CD4-positive, CD25-positive, alpha-beta regulatory T cell (primary cell): ENCODE data around the gene IGFL4. TPM values are rescaled to one million over a fixed set of nuclear protein-coding genes. Genes with fewer than 3 reads are reported as not detected.
"Not testable (repeated sequence)": the region's sequence is repeated elsewhere in the genome, so short reads cannot be mapped to it uniquely, and the experiment has no call there.

Experiments
- ATAC-seq, 2 donors: fragments of 150-1000 bp; cut with Tn5 transposase; one replicate each; pipeline ENCODE4 v1.10.0; 2021; ENCODE audit warnings: low read depth in 2 of 2, moderate number of reproducible peaks in 2 of 2, moderate library complexity in 1 of 2
- DNase-seq, 3 donors: peaks; one replicate each; pipeline versions ENCODE4 v3.0.0 to v3.0.0-alpha.2; 2012 to 2022; ENCODE audit warnings: mixed read lengths in 1 of 3
- H3K27ac ChIP-seq: one replicate; pipeline ENCODE4 v1.7.0; 2013; ENCODE audit warnings: mild to moderate bottlenecking, low read length; ENCODE audit not compliant: insufficient read depth, poor library complexity, severe bottlenecking
- H3K27me3 ChIP-seq: one replicate; pipeline ENCODE4 v1.7.0; 2013; ENCODE audit warnings: low read length; ENCODE audit not compliant: control insufficient read depth, insufficient read depth
- H3K36me3 ChIP-seq: one replicate; pipeline ENCODE4 v1.7.0; 2013; ENCODE audit warnings: mild to moderate bottlenecking, low read length, moderate library complexity; ENCODE audit not compliant: control insufficient read depth, insufficient read depth
- H3K4me1 ChIP-seq: 2 replicates; pipeline ENCODE4 v1.7.0; 2013; ENCODE audit warnings: mild to moderate bottlenecking, low read length; ENCODE audit not compliant: insufficient read depth, control insufficient read depth, poor library complexity, severe bottlenecking
- H3K4me3 ChIP-seq: one replicate; pipeline ENCODE4 v1.7.0; 2013; ENCODE audit warnings: low read depth, mild to moderate bottlenecking, low read length, moderate library complexity
- H3K9me3 ChIP-seq, 2 experiments: 1 replicate in 1 of 2; 2 replicates in 1 of 2; pipeline ENCODE4 v1.7.0; 2013; ENCODE audit warnings: low read length in 2 of 2, mild to moderate bottlenecking in 1 of 2, moderate library complexity in 1 of 2; ENCODE audit not compliant: control insufficient read depth in 2 of 2
- H3K27ac Mint-ChIP-seq, 3 donors: one replicate each; pipeline ENCODE4 v1.8.0; 2020 to 2022; ENCODE audit warnings: mild to moderate bottlenecking in 3 of 3, mixed read lengths in 3 of 3, moderate library complexity in 2 of 3
- H3K27me3 Mint-ChIP-seq: one replicate; pipeline ENCODE4 v1.8.0; 2022; ENCODE audit warnings: mild to moderate bottlenecking, mixed read lengths
- H3K36me3 Mint-ChIP-seq: one replicate; pipeline ENCODE4 v1.8.0; 2020; ENCODE audit warnings: mixed read lengths
- H3K4me1 Mint-ChIP-seq, 4 donors: one replicate each; pipeline ENCODE4 v1.8.0; 2020 to 2022; ENCODE audit warnings: mixed read lengths in 4 of 4, mild to moderate bottlenecking in 1 of 4
- H3K4me3 Mint-ChIP-seq, 4 donors: one replicate each; pipeline ENCODE4 v1.8.0; 2020 to 2022; ENCODE audit warnings: mild to moderate bottlenecking in 4 of 4, mixed read lengths in 4 of 4, moderate library complexity in 3 of 4
- H3K9me3 Mint-ChIP-seq, 7 donors: one replicate each; pipeline ENCODE4 v1.8.0; 2020 to 2022; ENCODE audit warnings: mixed read lengths in 7 of 7, mild to moderate bottlenecking in 3 of 7, moderate library complexity in 2 of 7
- polyA plus RNA-seq, 4 donors: library from polyadenylated mRNA; unstranded; fragments of 300-500 nt; fragmentation: Illumina TruSeq; gene quantifications; one replicate each; pipeline ENCODE4 v1.2.3, GENCODE V29; 2021
- total RNA-seq: library from RNA; stranded (reverse); gene quantifications from one replicate; pipeline ENCODE4 v1.2.3, GENCODE V29; 2022

The IGFL4 gene
- total and polyA plus RNA-seq, 5 donors from 2014 or later = not detected

DNA sequence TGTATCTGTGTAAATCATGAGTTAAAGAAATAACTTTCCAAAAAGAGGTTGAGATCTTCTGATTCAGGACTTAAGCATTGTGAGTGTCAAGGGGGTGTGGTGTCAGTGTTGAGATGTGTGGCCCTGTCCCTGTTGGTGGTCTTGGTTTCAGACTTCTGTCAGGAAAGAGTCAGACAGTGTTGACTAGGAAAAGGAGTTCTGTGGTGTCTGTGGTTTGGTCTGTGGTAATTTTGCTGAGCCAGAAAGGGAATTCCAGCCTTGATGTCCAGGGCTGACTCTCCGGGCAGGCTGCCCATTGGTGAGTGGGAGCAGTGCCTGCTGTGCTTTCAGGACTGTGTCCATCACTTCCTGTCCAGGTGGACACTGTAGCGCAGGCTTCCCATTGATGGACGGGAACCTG is 39.8 kb upstream of the IGFL4 start:
- Mint-ChIP-seq H3K4me3 (no peak overlapping the region), H3K9me3 (peaks cover 0 to 36% (median 9%) of the 10 kb centered on the region in 7 donors), H3K27ac (no peak overlapping the region), H3K36me3 (no peaks in the 10 kb centered on the region), H3K27me3 (peaks cover 80% of the 10 kb centered on the region), H3K4me1 (peaks cover 0 to 7% (median 0%) of the 10 kb centered on the region in 4 donors)
- no peaks in the 10 kb centered on the region for H3K36me3 ChIP-seq
- H3K4me1 ChIP-seq = no peaks in the 10 kb centered on the region
- ATAC-seq (no peak), DNase-seq (no peak)
- peaks cover 47% of the 10 kb centered on the region for H3K27me3 ChIP-seq
- H3K27ac ChIP-seq = no peak overlapping the region
- H3K9me3 ChIP-seq = peaks cover 12 to 13% of the 10 kb centered on the region in 2 experiments
- no peak overlapping the region for H3K4me3 ChIP-seq

DNA sequence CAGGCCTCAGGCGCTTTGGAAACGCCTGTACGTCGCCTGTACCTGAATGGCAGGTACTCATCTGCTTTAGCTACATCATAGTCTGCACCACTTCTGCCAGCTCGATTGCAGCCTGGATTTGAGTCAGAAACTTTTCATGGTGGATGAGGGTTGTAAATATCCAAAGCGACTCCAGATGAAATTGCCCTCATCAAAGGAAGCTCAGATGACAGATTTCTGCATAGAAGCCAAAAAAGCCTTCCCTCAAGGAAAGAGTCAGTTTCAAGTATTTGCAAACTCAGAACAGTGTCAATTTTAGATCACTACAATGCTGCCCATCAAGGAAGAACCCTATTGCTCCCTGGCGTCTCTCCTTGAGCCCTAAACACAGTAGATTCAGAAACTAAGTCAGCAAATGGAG is 38.8 kb upstream of the IGFL4 start:
- peaks cover 0 to 27% (median 7%) of the 10 kb centered on the region in 7 donors for H3K9me3 Mint-ChIP-seq
- Histone ChIP-seq H3K4me1 (no peaks in the 10 kb centered on the region), H3K27me3 (peaks cover 50% of the 10 kb centered on the region), H3K4me3 (no peak overlapping the region), H3K36me3 (no peaks in the 10 kb centered on the region), H3K9me3 (peaks cover 3 to 7% of the 10 kb centered on the region in 2 experiments), H3K27ac (no peak overlapping the region)
- no peak overlapping the region for H3K4me3 Mint-ChIP-seq
- no peaks in the 10 kb centered on the region for H3K36me3 Mint-ChIP-seq
- no peak overlapping the region for H3K27ac Mint-ChIP-seq
- H3K4me1 Mint-ChIP-seq = peaks cover 0 to 7% (median 0%) of the 10 kb centered on the region in 4 donors
- peaks cover 83% of the 10 kb centered on the region for H3K27me3 Mint-ChIP-seq
- DNase-seq = no peak
- no peak for ATAC-seq

DNA sequence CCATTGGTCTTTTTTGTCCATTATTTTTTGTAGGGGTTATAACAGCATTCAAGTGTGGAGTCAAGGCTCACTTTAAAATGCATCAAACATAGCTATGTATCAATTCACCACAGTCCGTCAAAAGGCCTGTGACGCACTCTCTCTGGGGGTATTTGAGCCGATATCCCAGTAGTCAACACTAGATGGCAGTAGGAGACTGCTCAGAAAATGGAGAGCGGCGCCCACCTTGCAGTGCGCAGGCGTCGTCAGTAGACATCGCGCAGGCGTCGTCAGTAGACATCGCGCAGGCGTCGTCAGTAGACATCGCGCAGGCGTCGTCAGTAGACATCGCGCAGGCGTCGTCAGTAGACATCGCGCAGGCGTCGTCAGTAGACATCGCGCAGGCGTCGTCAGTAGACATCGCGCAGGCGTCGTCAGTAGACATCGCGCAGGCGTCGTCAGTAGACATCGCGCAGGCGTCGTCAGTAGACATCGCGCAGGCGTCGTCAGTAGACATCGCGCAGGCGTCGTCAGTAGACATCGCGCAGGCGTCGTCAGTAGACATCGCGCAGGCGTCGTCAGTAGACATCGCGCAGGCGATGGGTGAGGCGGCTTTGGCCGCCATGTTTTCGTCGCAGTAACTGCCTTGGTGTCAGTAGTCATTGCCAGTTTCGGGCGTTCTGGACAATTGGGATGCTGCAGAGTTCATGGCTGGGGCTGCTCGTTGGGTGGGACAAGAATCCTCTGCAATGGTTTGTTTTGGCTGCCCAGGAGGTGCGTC is 38.0 kb upstream of the IGFL4 start:
- H3K4me1 Mint-ChIP-seq, H3K9me3 ChIP-seq, H3K4me3 ChIP-seq, H3K36me3 Mint-ChIP-seq, H3K36me3 ChIP-seq, H3K27ac Mint-ChIP-seq, H3K27ac ChIP-seq, ATAC-seq, H3K4me1 ChIP-seq, H3K4me3 Mint-ChIP-seq: not testable (repeated sequence)
- peaks cover 0 to 19% (median 4%) of the 10 kb centered on the region in 7 donors for H3K9me3 Mint-ChIP-seq
- H3K27me3 ChIP-seq = peaks cover 48% of the 10 kb centered on the region
- DNase-seq = peak in 1 of 3 donors; percentile 38
- H3K27me3 Mint-ChIP-seq = peaks cover 83% of the 10 kb centered on the region

GRCh38 chr19:46077815-46078167 is 37.0 kb upstream of the IGFL4 start:
- H3K4me1 ChIP-seq = no peaks in the 10 kb centered on the region
- H3K27me3 ChIP-seq = peaks cover 45% of the 10 kb centered on the region
- H3K4me3 ChIP-seq = no peak overlapping the region
- H3K9me3 ChIP-seq = peaks cover 0 to 4% of the 10 kb centered on the region in 2 experiments
- no peak overlapping the region for H3K27ac ChIP-seq
- Mint-ChIP-seq H3K36me3 (no peaks in the 10 kb centered on the region), H3K4me1 (peaks cover 0 to 7% (median 0%) of the 10 kb centered on the region in 4 donors), H3K4me3 (no peak overlapping the region), H3K27me3 (peaks cover 80% of the 10 kb centered on the region), H3K9me3 (peaks cover 0 to 17% (median 0%) of the 10 kb centered on the region in 7 donors), H3K27ac (no peak overlapping the region)
- H3K36me3 ChIP-seq = no peaks in the 10 kb centered on the region
- DNase-seq (no peak), ATAC-seq (no peak)

DNA sequence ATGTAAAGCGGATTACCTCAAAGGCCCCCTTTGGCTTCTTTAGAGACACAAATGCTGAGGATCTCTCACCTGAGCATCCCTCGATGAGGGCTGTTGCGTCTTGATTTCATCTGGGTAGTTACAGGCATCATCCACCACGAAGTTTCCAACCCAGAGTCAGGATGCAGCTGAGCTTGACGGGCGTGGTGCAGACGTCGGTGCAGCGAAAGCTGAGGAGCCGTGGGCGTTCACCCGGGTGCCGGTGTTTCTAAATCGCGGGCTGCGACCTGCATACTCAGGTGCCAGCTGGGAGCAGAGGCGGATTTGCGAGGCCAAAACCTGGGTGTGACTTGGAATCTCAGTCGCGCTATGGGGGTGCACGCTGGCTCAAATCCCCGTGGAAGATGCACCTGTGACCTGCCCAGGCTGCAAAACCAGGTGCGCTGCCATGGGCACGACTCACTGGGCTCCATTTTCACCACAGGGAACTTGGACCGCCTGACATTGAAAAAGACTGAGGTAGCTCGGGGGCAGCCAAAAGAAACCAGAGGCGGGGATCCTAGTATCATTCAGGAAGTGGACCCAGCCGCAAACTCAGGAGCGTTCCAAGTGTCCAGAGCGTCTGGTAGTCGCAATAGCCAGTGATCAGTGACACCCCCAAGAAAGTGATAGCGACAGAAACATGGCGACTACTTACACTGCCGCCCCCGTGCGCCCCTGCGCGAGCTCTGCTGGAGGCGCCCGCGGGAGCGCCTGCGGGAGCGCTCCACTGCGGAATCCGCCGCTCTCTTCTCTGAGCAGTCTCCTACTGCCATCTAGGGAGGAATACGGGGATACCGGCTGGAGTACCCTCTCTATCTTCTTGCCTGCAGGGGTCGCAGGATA is 36.4 kb upstream of the IGFL4 start:
- Histone ChIP-seq H3K4me3 (no peak overlapping the region), H3K27me3 (peaks cover 46% of the 10 kb centered on the region), H3K4me1 (no peaks in the 10 kb centered on the region), H3K36me3 (no peaks in the 10 kb centered on the region), H3K27ac (no peak overlapping the region), H3K9me3 (peaks cover 0 to 4% of the 10 kb centered on the region in 2 experiments)
- Mint-ChIP-seq H3K27me3 (peaks cover 82% of the 10 kb centered on the region), H3K9me3 (peaks cover 0 to 17% (median 0%) of the 10 kb centered on the region in 7 donors), H3K27ac (peak overlapping the region in 1 of 3 donors; percentile 57), H3K36me3 (no peaks in the 10 kb centered on the region), H3K4me1 (peaks cover 0 to 7% (median 0%) of the 10 kb centered on the region in 4 donors), H3K4me3 (peak overlapping the region in 1 of 4 donors; percentile 45)
- peak in 1 of 3 donors; percentile 44 for DNase-seq
- ATAC-seq = no peak

- no peak for DNase-seq
- H3K36me3 ChIP-seq = no peaks in the 10 kb centered on the region
- H3K27ac Mint-ChIP-seq = peak overlapping the region in 1 of 3 donors; percentile 57
- peaks cover 0 to 7% (median 0%) of the 10 kb centered on the region in 4 donors for H3K4me1 Mint-ChIP-seq
- ATAC-seq = no peak
- H3K9me3 Mint-ChIP-seq = peaks cover 0 to 17% (median 0%) of the 10 kb centered on the region in 7 donors
- peaks cover 44% of the 10 kb centered on the region for H3K27me3 ChIP-seq
- no peaks in the 10 kb centered on the region for H3K4me1 ChIP-seq
- no peak overlapping the region for H3K4me3 Mint-ChIP-seq
- no peaks in the 10 kb centered on the region for H3K36me3 Mint-ChIP-seq
- peaks cover 78% of the 10 kb centered on the region for H3K27me3 Mint-ChIP-seq
- H3K4me3 ChIP-seq = no peak overlapping the region
- H3K27ac ChIP-seq = no peak overlapping the region
- H3K9me3 ChIP-seq = peaks cover 0 to 4% of the 10 kb centered on the region in 2 experiments
Measured at GRCh38 chr19:46076031-46076880, 35.5 kb upstream of the IGFL4 start.

GRCh38 chr19:46073268-46073922 is 32.6 kb upstream of the IGFL4 start:
- Histone ChIP-seq H3K4me1 (no peaks in the 10 kb centered on the region), H3K27me3 (peaks cover 48% of the 10 kb centered on the region), H3K36me3 (no peaks in the 10 kb centered on the region), H3K27ac (no peak overlapping the region), H3K9me3 (peaks cover 0 to 3% of the 10 kb centered on the region in 2 experiments), H3K4me3 (no peak overlapping the region)
- H3K27me3 Mint-ChIP-seq = peaks cover 74% of the 10 kb centered on the region
- peaks cover 0 to 8% (median 0%) of the 10 kb centered on the region in 7 donors for H3K9me3 Mint-ChIP-seq
- no peak for ATAC-seq
- no peak overlapping the region for H3K27ac Mint-ChIP-seq
- DNase-seq = no peak
- no peaks in the 10 kb centered on the region for H3K36me3 Mint-ChIP-seq
- no peak overlapping the region for H3K4me3 Mint-ChIP-seq
- H3K4me1 Mint-ChIP-seq = peaks cover 0 to 7% (median 0%) of the 10 kb centered on the region in 4 donors
